ENCODE measurements around the gene SIRT1. TPM values are rescaled to one million over a fixed set of nuclear protein-coding genes. Genes with fewer than 3 reads are reported as not detected.

Gene SIRT1
- total RNA-seq, 5 donors from 2014 or later (not counting 1 experiment from before 2014, with no cell fraction given), result 41.0 to 58.7 (median 46.7) TPM

DNA sequence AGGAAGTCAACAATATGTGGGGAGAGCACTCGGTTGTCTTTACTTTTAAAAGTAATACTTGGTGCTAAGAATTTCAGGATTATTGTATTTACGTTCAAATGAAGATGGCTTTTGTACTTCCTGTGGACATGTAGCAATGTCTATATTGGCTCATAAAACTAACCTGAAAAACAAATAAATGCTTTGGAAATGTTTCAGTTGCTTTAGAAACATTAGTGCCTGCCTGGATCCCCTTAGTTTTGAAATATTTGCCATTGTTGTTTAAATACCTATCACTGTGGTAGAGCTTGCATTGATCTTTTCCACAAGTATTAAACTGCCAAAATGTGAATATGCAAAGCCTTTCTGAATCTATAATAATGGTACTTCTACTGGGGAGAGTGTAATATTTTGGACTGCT, 32.7 kb downstream of the SIRT1 start:
- H3K36me3 Mint-ChIP-seq, result peaks cover 32% of the 10 kb centered on the region
- POLR2A ChIA-PET, result interaction anchor here in 1 of 2 donors (0.6 kb wide), 2 partner anchors 42 to 80 kb away, joined by 3 read pairs; no protein-coding TSS in a partner anchor
- H3K4me3 Mint-ChIP-seq, result no peak overlapping the region
- H3K27ac Mint-ChIP-seq, result peak overlapping the region in 1 of 2 donors; percentile 33
- Histone ChIP-seq H3K4me3 (ENCODE audit: control insufficient read depth in 1 of 2, extremely low read depth in 1 of 2, low read length in 1 of 2) (no peak overlapping the region), H3K9me3 (no peaks in the 10 kb centered on the region), H3K4me1 (ENCODE audit: control insufficient read depth in 1 of 2, extremely low read depth in 1 of 2, insufficient read depth in 2 of 2, low read length in 2 of 2) (no peaks in the 10 kb centered on the region), H3K36me3 (ENCODE audit: control insufficient read depth in 2 of 2, extremely low read depth in 1 of 2, insufficient read depth in 1 of 2, low read length in 1 of 2) (peaks cover 3 to 57% of the 10 kb centered on the region in 2 donors), H3K27ac (ENCODE audit: low read length) (no peak overlapping the region), H3K27me3 (replicated peaks in 1 of 2; ENCODE audit: control insufficient read depth in 2 of 2, extremely low read depth in 1 of 2, insufficient read depth in 2 of 2, low read length in 1 of 2) (no peaks in the 10 kb centered on the region)
- peaks cover 13 to 21% (median 15%) of the 10 kb centered on the region in 3 donors for H3K4me1 Mint-ChIP-seq
- CTCF ChIA-PET, result interaction anchor here in 1 of 2 donors (0.6 kb wide), 2 partner anchors 25 to 34 kb away, joined by 3 to 5 read pairs; no protein-coding TSS in a partner anchor
- DNase-seq (no peak), ATAC-seq (replicated peaks in 1 of 4) (no peak)
- no peaks in the 10 kb centered on the region for H3K9me3 Mint-ChIP-seq
- WGBS (ENCODE audit: insufficient coverage), result 100% methylated on average over 1 of the region's 2 CpGs
- no peaks in the 10 kb centered on the region for H3K27me3 Mint-ChIP-seq

DNA sequence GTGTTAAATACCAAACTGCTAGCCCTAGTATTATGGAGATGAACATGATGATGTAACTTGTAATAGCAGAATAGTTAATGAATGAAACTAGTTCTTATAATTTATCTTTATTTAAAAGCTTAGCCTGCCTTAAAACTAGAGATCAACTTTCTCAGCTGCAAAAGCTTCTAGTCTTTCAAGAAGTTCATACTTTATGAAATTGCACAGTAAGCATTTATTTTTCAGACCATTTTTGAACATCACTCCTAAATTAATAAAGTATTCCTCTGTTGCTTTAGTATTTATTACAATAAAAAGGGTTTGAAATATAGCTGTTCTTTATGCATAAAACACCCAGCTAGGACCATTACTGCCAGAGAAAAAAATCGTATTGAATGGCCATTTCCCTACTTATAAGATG, 33.2 kb downstream of the SIRT1 start:
- DNase-seq (no peak), ATAC-seq (replicated peaks in 1 of 4) (no peak)
- POLR2A ChIA-PET, result no interaction called here
- no CpG with 5 or more reads among the region's 1 CpG for WGBS (ENCODE audit: insufficient coverage)
- H3K27me3 ChIP-seq (replicated peaks in 1 of 2; ENCODE audit: control insufficient read depth in 2 of 2, extremely low read depth in 1 of 2, insufficient read depth in 2 of 2, low read length in 1 of 2), result no peaks in the 10 kb centered on the region
- Mint-ChIP-seq H3K4me1 (peaks cover 9 to 18% (median 11%) of the 10 kb centered on the region in 3 donors), H3K4me3 (no peak overlapping the region), H3K27ac (peak overlapping the region in 1 of 2 donors; percentile 33), H3K27me3 (no peaks in the 10 kb centered on the region), H3K9me3 (no peaks in the 10 kb centered on the region), H3K36me3 (peaks cover 28% of the 10 kb centered on the region)
- H3K9me3 ChIP-seq, result no peaks in the 10 kb centered on the region
- no peak overlapping the region for H3K27ac ChIP-seq (ENCODE audit: low read length)
- CTCF ChIA-PET, result interaction anchor here in 1 of 2 donors (0.6 kb wide), 1 partner anchor 25 kb away, joined by 3 read pairs; no protein-coding TSS in a partner anchor
- H3K36me3 ChIP-seq (ENCODE audit: control insufficient read depth in 2 of 2, extremely low read depth in 1 of 2, insufficient read depth in 1 of 2, low read length in 1 of 2), result peaks cover 3 to 53% of the 10 kb centered on the region in 2 donors
- H3K4me1 ChIP-seq (ENCODE audit: control insufficient read depth in 1 of 2, extremely low read depth in 1 of 2, insufficient read depth in 2 of 2, low read length in 2 of 2), result no peaks in the 10 kb centered on the region
- no peak overlapping the region for H3K4me3 ChIP-seq (ENCODE audit: control insufficient read depth in 1 of 2, extremely low read depth in 1 of 2, low read length in 1 of 2)

DNA sequence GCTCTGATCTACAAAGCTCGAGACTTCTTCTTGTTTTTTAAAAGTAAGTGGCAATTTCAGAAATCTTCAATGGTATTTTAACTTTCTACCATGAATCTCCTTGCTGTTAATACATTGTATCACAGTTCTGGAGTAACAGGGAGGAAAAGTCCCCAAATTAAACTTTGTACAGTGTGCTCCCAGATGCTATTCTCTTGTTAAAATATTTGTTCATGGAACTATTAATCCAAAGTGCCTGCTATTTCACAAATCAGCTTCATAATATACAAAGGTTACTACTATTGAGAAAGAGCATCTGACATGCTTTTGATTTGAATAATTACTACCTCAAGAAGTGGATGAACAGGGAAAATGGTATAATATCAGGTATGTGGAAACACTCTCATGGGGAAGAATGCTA, 36.6 kb downstream of the SIRT1 start:
- H3K4me1 Mint-ChIP-seq, result peaks cover 4 to 6% (median 5%) of the 10 kb centered on the region in 3 donors
- no peak overlapping the region for H3K4me3 ChIP-seq (ENCODE audit: control insufficient read depth in 1 of 2, extremely low read depth in 1 of 2, low read length in 1 of 2)
- no peaks in the 10 kb centered on the region for H3K27me3 Mint-ChIP-seq
- peak overlapping the region; percentile 0 to 29 for H3K27ac Mint-ChIP-seq
- peaks cover 4 to 48% of the 10 kb centered on the region in 2 donors for H3K36me3 ChIP-seq (ENCODE audit: control insufficient read depth in 2 of 2, extremely low read depth in 1 of 2, insufficient read depth in 1 of 2, low read length in 1 of 2)
- no peaks in the 10 kb centered on the region for H3K9me3 Mint-ChIP-seq
- H3K27me3 ChIP-seq (replicated peaks in 1 of 2; ENCODE audit: control insufficient read depth in 2 of 2, extremely low read depth in 1 of 2, insufficient read depth in 2 of 2, low read length in 1 of 2), result no peaks in the 10 kb centered on the region
- DNase-seq, result no peak
- WGBS (ENCODE audit: insufficient coverage), result no CpG with 5 or more reads among the region's 1 CpG
- no peak overlapping the region for H3K27ac ChIP-seq (ENCODE audit: low read length)
- no peaks in the 10 kb centered on the region for H3K9me3 ChIP-seq
- ChIA-PET POLR2A (no interaction called here), CTCF (no interaction called here)
- ATAC-seq (replicated peaks in 1 of 4), result no peak
- peaks cover 29% of the 10 kb centered on the region for H3K36me3 Mint-ChIP-seq
- H3K4me1 ChIP-seq (ENCODE audit: control insufficient read depth in 1 of 2, extremely low read depth in 1 of 2, insufficient read depth in 2 of 2, low read length in 2 of 2), result no peaks in the 10 kb centered on the region
- H3K4me3 Mint-ChIP-seq, result no peak overlapping the region

DNA sequence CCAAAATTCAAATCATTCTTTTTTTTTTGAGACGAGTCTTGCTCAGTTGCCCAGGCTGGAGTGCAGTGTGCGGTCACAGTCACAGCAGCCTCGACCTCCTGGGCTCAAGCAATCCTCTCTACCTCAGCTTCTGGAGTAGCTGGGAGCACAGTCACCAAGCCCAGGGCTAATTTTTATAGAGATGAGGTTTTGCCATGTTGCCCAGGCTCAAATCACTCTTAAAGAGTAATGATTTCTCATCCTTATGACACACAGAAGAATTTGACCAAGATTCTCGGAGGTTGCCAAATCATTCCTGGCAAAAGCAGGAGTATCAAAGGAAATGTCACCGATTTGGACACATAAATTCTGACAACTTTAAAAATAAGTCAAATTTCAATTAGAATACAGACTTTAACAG, 39.1 kb downstream of the SIRT1 start:
- ATAC-seq (replicated peaks in 1 of 4) (no peak), DNase-seq (no peak)
- Histone ChIP-seq H3K4me3 (ENCODE audit: control insufficient read depth in 1 of 2, extremely low read depth in 1 of 2, low read length in 1 of 2) (no peak overlapping the region), H3K36me3 (ENCODE audit: control insufficient read depth in 2 of 2, extremely low read depth in 1 of 2, insufficient read depth in 1 of 2, low read length in 1 of 2) (peaks cover 4 to 44% of the 10 kb centered on the region in 2 donors), H3K4me1 (ENCODE audit: control insufficient read depth in 1 of 2, extremely low read depth in 1 of 2, insufficient read depth in 2 of 2, low read length in 2 of 2) (no peaks in the 10 kb centered on the region), H3K9me3 (no peaks in the 10 kb centered on the region), H3K27ac (ENCODE audit: low read length) (no peak overlapping the region), H3K27me3 (replicated peaks in 1 of 2; ENCODE audit: control insufficient read depth in 2 of 2, extremely low read depth in 1 of 2, insufficient read depth in 2 of 2, low read length in 1 of 2) (no peaks in the 10 kb centered on the region)
- Mint-ChIP-seq H3K27ac (peak overlapping the region in 1 of 2 donors; percentile 34), H3K4me1 (no peaks in the 10 kb centered on the region), H3K27me3 (no peaks in the 10 kb centered on the region), H3K9me3 (no peaks in the 10 kb centered on the region), H3K36me3 (peaks cover 33% of the 10 kb centered on the region), H3K4me3 (no peak overlapping the region)
- POLR2A ChIA-PET, result no interaction called here
- CTCF ChIA-PET, result no interaction called here
- no CpG with 5 or more reads among the region's 5 CpGs for WGBS (ENCODE audit: insufficient coverage)

DNA sequence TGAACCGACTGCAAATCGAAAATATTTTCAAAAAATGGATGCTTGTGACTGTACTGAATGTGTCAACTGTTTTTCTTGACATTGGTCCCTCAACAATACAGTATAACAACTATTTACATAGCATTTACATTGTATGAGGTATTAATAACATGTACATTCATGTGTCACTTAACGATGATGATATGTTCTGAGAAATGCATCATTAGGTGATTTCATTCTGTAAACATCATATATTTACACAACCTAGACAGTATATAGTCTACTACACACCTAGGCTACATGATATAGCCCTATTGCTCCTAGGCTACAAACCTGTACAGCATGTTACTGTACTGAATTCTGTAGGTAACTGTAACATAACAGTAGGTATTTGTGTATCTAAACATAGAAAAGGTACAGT, 39.7 kb downstream of the SIRT1 start:
- H3K36me3 Mint-ChIP-seq, result peaks cover 31% of the 10 kb centered on the region
- ChIA-PET CTCF (no interaction called here), POLR2A (no interaction called here)
- no peaks in the 10 kb centered on the region for H3K4me1 ChIP-seq (ENCODE audit: control insufficient read depth in 1 of 2, extremely low read depth in 1 of 2, insufficient read depth in 2 of 2, low read length in 2 of 2)
- H3K4me1 Mint-ChIP-seq, result no peaks in the 10 kb centered on the region
- DNase-seq (no peak), ATAC-seq (replicated peaks in 1 of 4) (no peak)
- H3K4me3 ChIP-seq (ENCODE audit: control insufficient read depth in 1 of 2, extremely low read depth in 1 of 2, low read length in 1 of 2), result no peak overlapping the region
- no CpG with 5 or more reads among the region's 3 CpGs for WGBS (ENCODE audit: insufficient coverage)
- no peak overlapping the region for H3K27ac Mint-ChIP-seq
- H3K27me3 ChIP-seq (replicated peaks in 1 of 2; ENCODE audit: control insufficient read depth in 2 of 2, extremely low read depth in 1 of 2, insufficient read depth in 2 of 2, low read length in 1 of 2), result no peaks in the 10 kb centered on the region
- H3K4me3 Mint-ChIP-seq, result no peak overlapping the region
- no peaks in the 10 kb centered on the region for H3K27me3 Mint-ChIP-seq
- peaks cover 4 to 42% of the 10 kb centered on the region in 2 donors for H3K36me3 ChIP-seq (ENCODE audit: control insufficient read depth in 2 of 2, extremely low read depth in 1 of 2, insufficient read depth in 1 of 2, low read length in 1 of 2)
- H3K9me3 ChIP-seq, result no peaks in the 10 kb centered on the region
- no peak overlapping the region for H3K27ac ChIP-seq (ENCODE audit: low read length)
- H3K9me3 Mint-ChIP-seq, result no peaks in the 10 kb centered on the region

DNA sequence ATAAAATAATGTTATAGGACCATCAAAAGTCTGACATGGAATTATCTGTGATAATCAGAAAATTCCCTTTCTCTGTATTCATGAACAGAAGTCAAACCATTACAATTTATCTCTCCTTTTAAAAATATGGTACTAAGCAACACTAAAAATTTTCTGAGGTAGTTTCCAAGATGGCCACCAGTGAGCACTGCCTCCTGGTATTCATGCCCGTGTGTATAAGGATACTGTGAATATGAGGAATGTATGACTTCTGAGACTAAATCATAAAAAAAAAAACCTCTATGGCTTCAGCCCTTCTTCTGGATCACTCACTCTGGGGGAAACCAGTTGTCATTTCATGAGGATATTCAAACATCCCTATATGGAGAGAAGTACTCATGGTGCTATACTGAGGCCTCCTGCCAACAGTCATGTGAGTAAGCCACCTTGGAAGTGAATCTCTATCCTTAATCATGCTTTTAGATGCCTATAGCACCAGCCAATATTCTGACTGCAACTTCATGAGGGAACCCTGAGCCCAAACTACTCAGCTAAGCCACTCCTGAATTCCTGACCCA, 41.1 kb downstream of the SIRT1 start:
- Mint-ChIP-seq H3K9me3 (no peaks in the 10 kb centered on the region), H3K4me1 (no peaks in the 10 kb centered on the region), H3K27ac (no peak overlapping the region), H3K27me3 (no peaks in the 10 kb centered on the region), H3K4me3 (no peak overlapping the region), H3K36me3 (peaks cover 33% of the 10 kb centered on the region)
- Histone ChIP-seq H3K9me3 (no peaks in the 10 kb centered on the region), H3K4me1 (ENCODE audit: control insufficient read depth in 1 of 2, extremely low read depth in 1 of 2, insufficient read depth in 2 of 2, low read length in 2 of 2) (no peaks in the 10 kb centered on the region), H3K36me3 (ENCODE audit: control insufficient read depth in 2 of 2, extremely low read depth in 1 of 2, insufficient read depth in 1 of 2, low read length in 1 of 2) (peaks cover 4 to 52% of the 10 kb centered on the region in 2 donors), H3K27ac (ENCODE audit: low read length) (no peak overlapping the region), H3K4me3 (ENCODE audit: control insufficient read depth in 1 of 2, extremely low read depth in 1 of 2, low read length in 1 of 2) (no peak overlapping the region), H3K27me3 (replicated peaks in 1 of 2; ENCODE audit: control insufficient read depth in 2 of 2, extremely low read depth in 1 of 2, insufficient read depth in 2 of 2, low read length in 1 of 2) (no peaks in the 10 kb centered on the region)
- ATAC-seq (replicated peaks in 1 of 4) (no peak), DNase-seq (no peak)
- ChIA-PET CTCF (interaction anchor here in 1 of 2 donors (0.6 kb wide), 2 partner anchors 13 to 232 kb away, joined by 3 read pairs; no protein-coding TSS in a partner anchor), POLR2A (interaction anchor here in 1 of 2 donors (0.6 kb wide), 1 partner anchor 983 kb away, joined by 17 read pairs; no protein-coding TSS in a partner anchor)
- no CpG with 5 or more reads among the region's 1 CpG for WGBS (ENCODE audit: insufficient coverage)
